NB4 (cell line): Measurements from ENCODE around the gene XPC.

Source experiments
- DNase-seq: peaks from one replicate; pipeline ENCODE4 v3.0.0; 2010; ENCODE audit warnings: low read depth
- H3K4me3 ChIP-seq: one replicate; pipeline ENCODE4 v1.5.1; 2011; ENCODE audit warnings: mild to moderate bottlenecking, low read depth, low read length, moderate library complexity
- MYC ChIP-seq: IDR thresholded peaks from 2 replicates; pipeline ENCODE4 v1.6.1; 2011; ENCODE audit warnings: low read depth, low read length
- POLR2A ChIP-seq: IDR thresholded peaks from 2 replicates; pipeline ENCODE4 v1.6.1; 2011; ENCODE audit warnings: mild to moderate bottlenecking; ENCODE audit not compliant: insufficient read length; ENCODE audit errors: extremely low read depth
- TF ChIP-seq, protein P1 (sequence below): IDR thresholded peaks from 2 replicates; pipeline ENCODE4 v1.6.1; 2011; ENCODE audit warnings: low read depth, low read length
- TF ChIP-seq, protein P2 (sequence below): IDR thresholded peaks from one replicate; pipeline ENCODE4 v1.5.1; 2012; ENCODE audit warnings: low read depth, low read length

The XPC gene

DNA sequence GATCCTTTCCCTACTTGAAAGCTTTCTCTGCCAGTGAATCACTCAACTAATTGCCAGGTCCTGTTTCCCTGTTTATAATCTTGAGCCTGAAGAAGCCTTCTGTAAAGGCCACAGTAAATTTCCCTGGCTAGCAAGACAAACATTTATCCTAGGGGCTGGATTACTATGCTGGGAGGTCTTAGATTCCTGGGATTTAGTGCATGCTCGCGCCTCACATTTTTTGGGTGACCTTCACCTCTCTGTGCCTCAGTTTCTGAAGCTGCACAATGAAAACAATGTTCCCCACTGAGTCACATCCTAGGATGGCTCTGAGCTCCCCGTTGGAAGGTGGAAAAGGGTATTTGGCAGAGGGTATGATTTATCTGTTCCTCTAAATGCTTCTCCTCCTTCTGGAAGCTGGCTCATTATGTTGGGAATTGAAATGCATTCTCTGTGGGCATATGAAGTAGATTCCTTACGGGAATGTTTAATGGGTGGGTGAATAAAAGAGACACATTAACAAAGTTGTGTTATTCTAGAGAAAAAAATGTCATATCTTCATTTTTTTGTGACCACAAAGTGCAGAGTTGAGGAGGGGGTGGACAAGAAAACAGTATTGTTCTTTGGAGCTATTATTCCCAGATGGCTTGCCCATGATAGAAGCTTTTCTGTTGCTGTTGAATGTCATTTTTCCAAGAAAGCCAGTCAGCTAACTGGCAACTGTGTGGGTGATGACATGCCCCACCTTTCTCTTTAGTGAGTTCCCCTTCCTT lies 32.6 kb upstream of the XPC start:
- TF ChIP-seq MYC (no peak), POLR2A (no peak)
- TF ChIP-seq, protein P1, sequence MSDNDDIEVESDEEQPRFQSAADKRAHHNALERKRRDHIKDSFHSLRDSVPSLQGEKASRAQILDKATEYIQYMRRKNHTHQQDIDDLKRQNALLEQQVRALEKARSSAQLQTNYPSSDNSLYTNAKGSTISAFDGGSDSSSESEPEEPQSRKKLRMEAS, result no peak
- TF ChIP-seq, protein P2, sequence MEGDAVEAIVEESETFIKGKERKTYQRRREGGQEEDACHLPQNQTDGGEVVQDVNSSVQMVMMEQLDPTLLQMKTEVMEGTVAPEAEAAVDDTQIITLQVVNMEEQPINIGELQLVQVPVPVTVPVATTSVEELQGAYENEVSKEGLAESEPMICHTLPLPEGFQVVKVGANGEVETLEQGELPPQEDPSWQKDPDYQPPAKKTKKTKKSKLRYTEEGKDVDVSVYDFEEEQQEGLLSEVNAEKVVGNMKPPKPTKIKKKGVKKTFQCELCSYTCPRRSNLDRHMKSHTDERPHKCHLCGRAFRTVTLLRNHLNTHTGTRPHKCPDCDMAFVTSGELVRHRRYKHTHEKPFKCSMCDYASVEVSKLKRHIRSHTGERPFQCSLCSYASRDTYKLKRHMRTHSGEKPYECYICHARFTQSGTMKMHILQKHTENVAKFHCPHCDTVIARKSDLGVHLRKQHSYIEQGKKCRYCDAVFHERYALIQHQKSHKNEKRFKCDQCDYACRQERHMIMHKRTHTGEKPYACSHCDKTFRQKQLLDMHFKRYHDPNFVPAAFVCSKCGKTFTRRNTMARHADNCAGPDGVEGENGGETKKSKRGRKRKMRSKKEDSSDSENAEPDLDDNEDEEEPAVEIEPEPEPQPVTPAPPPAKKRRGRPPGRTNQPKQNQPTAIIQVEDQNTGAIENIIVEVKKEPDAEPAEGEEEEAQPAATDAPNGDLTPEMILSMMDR, result no peak
- no peak for DNase-seq

DNA sequence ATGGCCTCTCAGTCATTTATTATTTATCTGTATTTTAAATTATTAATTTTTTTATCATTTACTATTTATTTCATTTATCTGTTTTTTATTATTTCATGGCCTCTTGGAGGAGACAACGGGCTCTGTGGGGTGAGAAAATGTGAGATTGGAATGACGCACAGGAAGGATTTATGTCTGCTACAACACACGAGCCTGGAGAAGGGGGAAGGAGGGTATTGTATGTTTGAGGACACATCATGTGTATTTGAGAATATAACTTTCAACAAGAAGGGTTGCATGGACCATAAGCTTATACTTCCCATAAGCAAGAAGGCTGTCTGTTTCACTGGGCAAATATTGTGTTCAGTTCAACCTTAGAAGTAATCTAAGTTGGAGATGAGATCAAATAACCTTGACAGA lies 31.9 kb upstream of the XPC start:
- TF ChIP-seq, protein P1, result no peak
- TF ChIP-seq, protein P2, result no peak
- TF ChIP-seq POLR2A (no peak), MYC (no peak)
- no peak for DNase-seq
- H3K4me3 ChIP-seq, result no peak overlapping the region

More for the DNA sequence above, 32.6 kb upstream of the XPC start:
- H3K4me3 ChIP-seq, result no peak overlapping the region

DNA sequence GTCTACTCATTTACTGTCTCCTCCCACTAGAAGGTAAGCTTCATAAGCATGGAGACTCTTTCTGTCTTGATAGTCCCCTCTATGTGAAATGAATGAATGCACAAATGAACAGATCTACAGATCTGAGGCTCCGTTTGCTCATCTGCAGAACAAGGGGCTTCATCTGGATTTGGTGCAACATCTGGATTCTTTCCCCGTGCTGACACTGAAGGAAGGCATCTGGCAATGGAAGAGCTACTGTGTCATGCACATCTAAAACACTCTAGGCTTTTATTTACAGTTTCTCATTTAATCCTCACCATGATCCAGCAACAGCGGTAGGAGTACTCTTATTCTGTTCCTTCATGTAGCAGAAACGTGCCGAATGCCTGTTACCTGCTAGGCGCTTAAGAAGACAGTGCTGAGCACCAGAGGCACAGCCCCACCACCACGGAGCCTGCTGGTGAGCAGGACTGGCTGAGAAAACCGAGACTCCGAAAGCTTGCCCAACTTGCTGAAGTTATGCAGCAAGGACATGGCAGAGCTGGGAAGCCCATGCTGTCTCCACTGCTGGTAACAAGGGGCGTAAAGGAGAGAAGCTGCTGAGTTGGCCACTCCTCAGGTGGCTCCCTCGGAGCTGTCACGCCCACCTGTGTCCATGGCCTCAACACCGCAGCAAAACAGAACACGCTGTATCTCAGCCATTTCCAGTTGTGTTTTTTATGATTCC lies 31.3 kb upstream of the XPC start:
- no peak for TF ChIP-seq MYC
- TF ChIP-seq, protein P1, result no peak
- TF ChIP-seq, protein P2, result no peak
- TF ChIP-seq POLR2A, result no peak
- no peak overlapping the region for H3K4me3 ChIP-seq
- DNase-seq, result no peak

DNA sequence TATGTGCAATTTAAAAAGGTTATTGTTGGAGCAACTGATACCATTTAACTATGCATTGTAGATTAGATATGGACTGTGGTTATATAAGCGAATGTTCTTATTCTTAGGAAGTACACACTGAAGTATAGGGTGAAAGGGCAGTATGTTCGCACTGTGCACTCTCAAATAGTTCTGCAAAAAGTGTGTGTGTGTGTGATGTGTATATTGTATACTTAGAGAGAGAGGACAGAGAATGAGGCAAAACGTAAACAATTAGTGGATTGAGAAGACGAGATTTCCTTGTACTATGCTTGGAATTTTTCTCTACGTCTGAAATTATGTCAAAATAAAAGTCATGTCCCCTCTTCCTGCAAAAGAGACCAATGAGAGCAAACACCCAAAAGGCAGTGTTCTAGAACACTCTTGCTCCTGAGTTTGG lies 30.6 kb upstream of the XPC start:
- no peak overlapping the region for H3K4me3 ChIP-seq
- DNase-seq, result no peak
- TF ChIP-seq MYC (no peak), POLR2A (no peak)
- TF ChIP-seq, protein P2, result no peak
- TF ChIP-seq, protein P1, result no peak

DNA sequence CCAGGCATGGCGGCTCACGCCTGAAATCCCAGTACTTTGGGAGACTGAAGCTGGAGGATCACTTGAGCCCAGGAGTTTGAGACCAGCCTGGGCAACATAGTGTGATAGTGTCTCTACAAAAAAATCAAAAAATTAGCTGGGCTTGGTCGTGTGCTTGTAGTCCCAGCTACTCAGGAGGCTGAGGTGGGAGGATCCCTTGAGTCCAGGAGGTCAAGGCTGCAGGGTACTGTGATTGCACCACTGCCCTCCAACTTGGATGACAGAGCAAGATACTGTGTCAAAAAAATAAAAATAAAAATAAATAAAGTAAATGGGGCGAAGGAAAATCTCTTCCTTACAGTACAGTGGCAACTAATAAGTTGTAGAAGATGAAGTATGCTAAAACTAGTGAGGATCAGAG lies 29.8 kb upstream of the XPC start:
- DNase-seq, result no peak
- no peak overlapping the region for H3K4me3 ChIP-seq
- TF ChIP-seq MYC (no peak), POLR2A (no peak)
- TF ChIP-seq, protein P2, result no peak
- TF ChIP-seq, protein P1, result no peak
